ENCODE results near the gene FNBP1L. TPM values are rescaled to one million over a fixed set of nuclear protein-coding genes. Genes with fewer than 3 reads are reported as not detected.

The FNBP1L gene
- 76.1 TPM for polyA plus RNA-seq (2013, experiment 1 of 2)
- polyA plus RNA-seq (2013, experiment 2 of 2): 79.8 TPM

DNA sequence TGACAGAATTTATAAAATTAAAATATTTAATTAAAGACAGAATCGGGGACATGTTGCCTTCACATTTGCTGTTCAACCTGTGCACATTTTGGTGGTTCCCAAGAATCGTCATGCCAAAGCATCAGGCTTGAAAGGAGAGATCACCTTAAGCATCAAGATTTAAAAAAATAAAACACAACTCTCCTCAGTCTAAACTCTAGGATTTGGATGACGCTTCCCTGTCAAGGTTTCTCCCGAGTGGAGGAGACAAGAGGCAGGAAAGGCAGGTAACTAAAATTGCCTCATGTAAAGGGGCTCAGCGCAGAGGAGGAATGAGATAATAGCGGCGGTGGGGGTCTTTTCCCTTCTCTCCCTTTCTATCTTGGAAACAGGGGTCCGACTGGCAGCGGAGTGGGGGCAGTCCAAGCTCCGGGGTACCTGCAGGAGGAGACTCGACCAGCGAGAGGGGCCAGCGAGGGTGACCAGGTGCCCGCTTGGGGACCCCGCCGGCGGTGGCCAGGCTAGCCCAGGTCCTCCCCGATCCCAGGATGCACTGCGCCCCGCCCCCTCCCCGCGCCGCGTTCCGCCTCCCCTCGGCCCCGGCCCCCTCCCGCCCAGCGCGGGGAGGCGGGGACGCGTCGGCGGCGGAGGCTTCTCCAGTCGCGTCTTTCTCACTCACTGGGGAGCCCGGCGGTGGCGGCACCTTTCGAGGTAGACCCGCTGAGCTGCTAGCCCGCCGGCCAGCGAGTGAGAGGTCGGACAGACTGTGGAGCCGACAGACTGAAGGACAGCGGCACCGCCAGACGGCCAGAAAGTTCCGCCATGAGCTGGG is at the start of gene FNBP1L:
TSS of gene FNBP1L (plus strand) at position 638 of the 811 bp plus-strand sequence. CDS start at position 802, 164 bp downstream.
- Histone ChIP-seq H3K9me3 (ENCODE audit: insufficient read depth, low read depth, low read length) (no peaks in the 10 kb centered on the region), H3K36me3 (ENCODE audit: insufficient read depth, low read length) (no peaks in the 10 kb centered on the region), H3K9ac (ENCODE audit: low read depth, low read length) (peak within 1 kb of the TSS; percentile 97), H3K27ac (ENCODE audit: low read depth, low read length) (peak within 1 kb of the TSS; percentile 94), H3K4me1 (ENCODE audit: insufficient read depth, low read length) (peaks cover 29% of the 10 kb centered on the region), H3K27me3 (ENCODE audit: insufficient read depth, low read length) (no peaks in the 10 kb centered on the region), H3K4me3 (ENCODE audit: low read length) (peak within 1 kb of the TSS; percentile 96)
- 3% methylated on average over 52 of the region's 52 CpGs for WGBS

DNA sequence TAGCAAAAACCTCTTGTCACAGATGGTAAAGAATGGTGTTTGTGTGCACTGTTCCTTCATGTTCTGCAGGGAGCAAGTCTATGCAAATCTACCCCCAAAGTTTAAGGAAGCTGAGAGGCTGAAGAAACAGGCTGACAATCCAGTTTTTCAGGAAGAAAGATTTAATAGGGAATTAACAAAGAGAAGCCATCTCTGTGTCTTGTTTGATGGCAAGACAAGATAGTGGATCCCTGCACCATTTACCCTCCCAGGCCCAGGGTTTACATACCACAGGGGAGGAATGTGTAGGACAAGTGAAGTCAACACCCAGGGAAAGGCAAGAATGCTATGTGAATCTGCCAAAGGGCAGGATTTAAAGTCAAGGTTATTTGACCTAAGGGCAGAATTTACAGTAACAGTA is 48.1 kb upstream of the FNBP1L start:
- no peak overlapping the region for H3K27ac ChIP-seq (ENCODE audit: low read depth, low read length)
- H3K4me1 ChIP-seq (ENCODE audit: insufficient read depth, low read length): no peaks in the 10 kb centered on the region; the same call in 1 of the 2 replicates
- no peaks in the 10 kb centered on the region for H3K27me3 ChIP-seq (ENCODE audit: insufficient read depth, low read length)
- no peaks in the 10 kb centered on the region for H3K9me3 ChIP-seq (ENCODE audit: insufficient read depth, low read depth, low read length)
- H3K36me3 ChIP-seq (ENCODE audit: insufficient read depth, low read length): no peaks in the 10 kb centered on the region
- no peak overlapping the region for H3K9ac ChIP-seq (ENCODE audit: low read depth, low read length)
- H3K4me3 ChIP-seq (ENCODE audit: low read length): no peak overlapping the region

DNA sequence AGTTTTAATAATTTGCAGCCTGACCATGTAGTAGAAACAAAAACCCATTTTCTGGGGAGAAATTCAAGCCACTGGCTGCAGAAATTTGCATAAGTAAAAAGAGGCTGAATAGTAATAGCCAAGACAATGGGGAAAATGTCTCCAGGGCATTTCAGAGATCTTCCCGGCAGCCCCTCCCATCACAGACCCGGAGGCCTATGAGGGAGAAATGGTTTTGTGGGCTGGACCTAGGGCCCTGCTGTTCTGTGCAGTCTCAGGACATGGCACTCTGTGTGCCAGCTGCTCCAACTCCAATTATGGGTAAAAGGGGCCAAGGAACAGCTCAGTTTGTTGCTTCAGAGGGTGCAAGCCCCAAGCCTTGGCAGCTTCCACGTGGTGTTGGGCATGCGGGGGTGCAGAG is 39.7 kb upstream of the FNBP1L start:
- Histone ChIP-seq H3K27me3 (ENCODE audit: insufficient read depth, low read length) (no peaks in the 10 kb centered on the region), H3K4me1 (ENCODE audit: insufficient read depth, low read length) (peaks cover 22% of the 10 kb centered on the region), H3K9me3 (ENCODE audit: insufficient read depth, low read depth, low read length) (peaks cover 32% of the 10 kb centered on the region), H3K9ac (ENCODE audit: low read depth, low read length) (no peak overlapping the region), H3K27ac (ENCODE audit: low read depth, low read length) (no peak overlapping the region), H3K36me3 (ENCODE audit: insufficient read depth, low read length) (peaks cover 13% of the 10 kb centered on the region; the same call in 1 of the 2 replicates), H3K4me3 (ENCODE audit: low read length) (peak overlapping the region; percentile 21; the same call in 1 of the 2 replicates)
- WGBS: 97% methylated on average over 4 of the region's 4 CpGs

DNA sequence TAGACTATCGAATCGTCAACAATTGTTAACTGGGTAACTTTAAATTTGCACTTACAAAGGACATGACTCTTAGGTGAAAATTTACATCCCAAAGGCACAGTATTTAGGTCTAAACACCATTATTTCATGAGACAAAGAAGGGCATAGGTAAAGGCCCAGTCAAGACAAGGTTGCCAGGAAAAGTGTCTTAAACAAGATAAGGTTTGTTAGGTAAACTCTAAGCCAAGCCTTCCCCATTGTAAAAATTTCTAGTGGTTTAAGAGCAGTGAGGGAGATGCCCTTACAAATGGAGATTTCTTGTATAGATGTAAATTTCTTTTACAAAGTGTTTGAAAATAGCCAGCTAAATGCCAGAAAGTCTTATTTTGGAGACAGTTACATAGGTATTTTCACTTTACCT is 36.9 kb upstream of the FNBP1L start:
- WGBS: 17% methylated on average over 2 of the region's 2 CpGs
- Histone ChIP-seq H3K4me1 (ENCODE audit: insufficient read depth, low read length) (peaks cover 32% of the 10 kb centered on the region), H3K36me3 (ENCODE audit: insufficient read depth, low read length) (peaks cover 13% of the 10 kb centered on the region; the same call in 1 of the 2 replicates), H3K27ac (ENCODE audit: low read depth, low read length) (peak overlapping the region; percentile 100), H3K9ac (ENCODE audit: low read depth, low read length) (peak overlapping the region; percentile 59), H3K9me3 (ENCODE audit: insufficient read depth, low read depth, low read length) (peaks cover 32% of the 10 kb centered on the region), H3K27me3 (ENCODE audit: insufficient read depth, low read length) (no peaks in the 10 kb centered on the region), H3K4me3 (ENCODE audit: low read length) (peak overlapping the region; percentile 30)

DNA sequence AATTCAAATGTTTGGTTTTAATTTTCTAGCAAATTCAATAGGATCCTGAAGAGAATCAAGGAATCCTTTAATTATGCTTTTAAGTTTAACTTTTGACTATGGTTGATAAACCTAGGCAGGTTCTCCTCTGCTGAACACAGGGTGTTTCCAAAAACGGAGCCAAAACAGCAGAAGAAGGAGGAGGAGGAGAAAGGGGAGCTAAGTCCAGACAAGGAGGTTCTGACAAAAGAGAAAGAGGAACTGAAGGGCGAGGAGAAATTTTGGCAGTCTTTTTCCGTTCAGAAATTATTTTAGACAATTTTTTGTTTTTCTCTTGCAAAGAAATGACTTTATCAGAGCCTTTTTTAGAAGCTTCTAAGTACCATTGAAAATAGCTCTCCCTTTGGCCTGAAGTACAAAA is 33.2 kb upstream of the FNBP1L start:
- WGBS: 87% methylated on average over 3 of the region's 3 CpGs
- Histone ChIP-seq H3K36me3 (ENCODE audit: insufficient read depth, low read length) (no peaks in the 10 kb centered on the region), H3K4me1 (ENCODE audit: insufficient read depth, low read length) (peaks cover 32% of the 10 kb centered on the region), H3K27me3 (ENCODE audit: insufficient read depth, low read length) (no peaks in the 10 kb centered on the region), H3K9ac (ENCODE audit: low read depth, low read length) (no peak overlapping the region), H3K4me3 (ENCODE audit: low read length) (no peak overlapping the region), H3K9me3 (ENCODE audit: insufficient read depth, low read depth, low read length) (peaks cover 8% of the 10 kb centered on the region), H3K27ac (ENCODE audit: low read depth, low read length) (no peak overlapping the region)

DNA sequence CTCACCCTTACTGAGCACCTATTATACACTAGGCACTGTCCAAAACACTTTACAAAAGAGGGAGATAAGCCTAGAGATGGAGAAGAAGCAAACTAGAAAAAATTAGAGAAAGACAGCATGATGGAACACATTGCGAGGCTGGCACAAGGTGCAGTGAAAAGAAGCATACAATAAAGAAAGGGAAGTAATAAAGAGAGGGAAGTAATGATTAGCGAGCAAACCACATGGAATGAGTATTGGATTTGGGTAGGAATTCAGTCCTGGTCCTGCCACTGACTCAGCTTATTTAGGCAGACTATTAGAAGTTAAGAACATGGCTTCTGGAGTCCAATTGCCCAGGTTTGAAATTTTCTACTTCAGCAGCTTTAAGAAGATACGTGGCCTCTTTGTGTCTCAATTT is 32.6 kb upstream of the FNBP1L start:
- H3K27me3 ChIP-seq (ENCODE audit: insufficient read depth, low read length): no peaks in the 10 kb centered on the region
- no peak overlapping the region for H3K4me3 ChIP-seq (ENCODE audit: low read length)
- H3K9ac ChIP-seq (ENCODE audit: low read depth, low read length): no peak overlapping the region
- H3K36me3 ChIP-seq (ENCODE audit: insufficient read depth, low read length): no peaks in the 10 kb centered on the region
- H3K4me1 ChIP-seq (ENCODE audit: insufficient read depth, low read length): peaks cover 32% of the 10 kb centered on the region
- 88% methylated on average over 3 of the region's 3 CpGs for WGBS
- H3K9me3 ChIP-seq (ENCODE audit: insufficient read depth, low read depth, low read length): peaks cover 3% of the 10 kb centered on the region; the same call in 1 of the 2 replicates
- H3K27ac ChIP-seq (ENCODE audit: low read depth, low read length): no peak overlapping the region

DNA sequence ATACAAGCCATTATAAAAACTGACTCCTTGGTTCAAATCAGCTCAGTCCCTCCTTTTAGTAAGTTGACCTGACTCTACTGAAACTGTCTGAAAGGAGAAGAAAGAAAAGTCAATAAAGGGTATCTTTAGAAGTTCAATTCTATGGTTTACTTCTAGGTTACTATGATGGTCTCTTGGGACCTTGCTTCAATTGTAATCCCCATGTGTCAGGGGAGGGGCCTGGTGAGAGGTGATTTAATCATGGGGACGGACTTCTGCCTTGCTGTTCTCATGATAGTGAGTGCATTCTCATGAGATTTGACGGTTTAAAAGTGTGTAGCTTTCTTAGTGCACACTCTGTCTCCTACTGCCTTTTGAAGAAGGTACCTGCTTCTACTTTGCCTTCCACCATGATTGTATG is 31.7 kb upstream of the FNBP1L start:
- H3K36me3 ChIP-seq (ENCODE audit: insufficient read depth, low read length): no peaks in the 10 kb centered on the region
- H3K4me3 ChIP-seq (ENCODE audit: low read length): no peak overlapping the region
- H3K27ac ChIP-seq (ENCODE audit: low read depth, low read length): no peak overlapping the region
- 83% methylated on average over 2 of the region's 2 CpGs for WGBS
- peaks cover 26% of the 10 kb centered on the region for H3K4me1 ChIP-seq (ENCODE audit: insufficient read depth, low read length)
- no peak overlapping the region for H3K9ac ChIP-seq (ENCODE audit: low read depth, low read length)
- no peaks in the 10 kb centered on the region for H3K9me3 ChIP-seq (ENCODE audit: insufficient read depth, low read depth, low read length)
- no peaks in the 10 kb centered on the region for H3K27me3 ChIP-seq (ENCODE audit: insufficient read depth, low read length)

DNA sequence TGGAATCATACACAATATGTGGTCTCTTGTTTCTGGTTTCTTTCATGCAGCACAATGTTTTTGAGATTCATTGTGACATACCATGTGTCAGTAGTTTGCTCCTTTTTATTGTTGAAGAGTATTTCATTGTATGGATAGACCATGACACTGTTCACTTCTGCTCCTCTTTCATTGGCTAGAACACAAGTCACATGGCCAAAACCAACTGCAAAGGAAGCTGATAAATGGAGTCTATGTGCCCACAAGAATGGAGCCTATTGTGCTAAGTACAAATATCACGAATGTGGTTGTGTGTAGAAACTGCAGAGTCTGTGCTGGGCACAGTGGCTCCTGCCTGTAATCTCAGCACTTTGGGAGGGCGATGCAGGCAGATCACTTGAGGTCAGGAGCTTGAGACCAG is 28.6 kb upstream of the FNBP1L start:
- WGBS: 92% methylated on average over 2 of the region's 2 CpGs

DNA sequence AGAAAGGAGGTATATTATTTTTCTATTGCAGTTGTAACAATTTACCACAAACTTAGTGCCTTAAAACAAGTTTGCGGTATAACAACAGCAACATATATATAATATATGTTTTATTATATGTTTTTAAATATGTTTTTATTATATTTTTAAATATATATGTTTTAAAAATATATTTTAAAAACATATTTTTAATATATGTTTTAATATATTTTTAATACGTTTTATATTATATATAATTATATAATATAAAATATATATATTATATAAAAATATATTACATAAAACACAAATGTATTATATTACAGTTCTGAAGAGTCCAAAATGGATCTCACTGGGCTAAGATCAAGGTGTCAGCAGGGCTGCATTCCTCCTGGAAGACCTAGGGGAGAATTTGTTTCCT is 27.5 kb upstream of the FNBP1L start:
- Histone ChIP-seq H3K9me3 (ENCODE audit: insufficient read depth, low read depth, low read length) (0 out of 2 replicates have a peak, but pooled peaks cover 3% of the 10 kb centered on the region), H3K4me3 (ENCODE audit: low read length) (no peak overlapping the region), H3K27me3 (ENCODE audit: insufficient read depth, low read length) (no peaks in the 10 kb centered on the region), H3K9ac (ENCODE audit: low read depth, low read length) (no peak overlapping the region), H3K36me3 (ENCODE audit: insufficient read depth, low read length) (no peaks in the 10 kb centered on the region), H3K27ac (ENCODE audit: low read depth, low read length) (no peak overlapping the region), H3K4me1 (ENCODE audit: insufficient read depth, low read length) (peaks cover 3% of the 10 kb centered on the region; the same call in 1 of the 2 replicates)
- WGBS: no CpG with 5 or more reads among the region's 2 CpGs

More for the DNA sequence above, 28.6 kb upstream of the FNBP1L start:
- Histone ChIP-seq H3K27me3 (ENCODE audit: insufficient read depth, low read length) (no peaks in the 10 kb centered on the region), H3K27ac (ENCODE audit: low read depth, low read length) (no peak overlapping the region), H3K4me1 (ENCODE audit: insufficient read depth, low read length) (peaks cover 5% of the 10 kb centered on the region; the same call in 1 of the 2 replicates), H3K9ac (ENCODE audit: low read depth, low read length) (no peak overlapping the region), H3K4me3 (ENCODE audit: low read length) (no peak overlapping the region), H3K9me3 (ENCODE audit: insufficient read depth, low read depth, low read length) (no peaks in the 10 kb centered on the region), H3K36me3 (ENCODE audit: insufficient read depth, low read length) (no peaks in the 10 kb centered on the region)

DNA sequence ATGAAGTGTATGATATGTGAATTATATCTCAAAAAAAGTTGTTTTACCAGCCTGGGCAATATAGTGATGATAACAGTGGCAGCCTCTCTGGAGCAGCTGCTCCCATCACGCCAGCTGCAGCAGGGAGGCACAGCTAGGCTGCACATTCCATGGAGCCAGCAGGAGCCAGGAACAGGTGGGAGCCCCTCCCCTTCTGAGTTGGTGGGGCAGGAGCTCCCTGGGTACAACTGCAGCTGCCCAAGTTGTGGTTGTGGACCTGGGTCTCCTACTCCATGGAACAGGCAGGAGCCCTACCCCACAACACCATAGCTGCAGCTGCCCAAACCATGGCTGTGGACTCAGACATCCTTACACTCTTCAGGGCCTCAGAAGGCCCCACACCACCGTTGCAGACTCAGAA is 21.7 kb upstream of the FNBP1L start:
- no peak overlapping the region for H3K9ac ChIP-seq (ENCODE audit: low read depth, low read length)
- no peaks in the 10 kb centered on the region for H3K27me3 ChIP-seq (ENCODE audit: insufficient read depth, low read length)
- no peak overlapping the region for H3K27ac ChIP-seq (ENCODE audit: low read depth, low read length)
- no peaks in the 10 kb centered on the region for H3K4me1 ChIP-seq (ENCODE audit: insufficient read depth, low read length)
- H3K9me3 ChIP-seq (ENCODE audit: insufficient read depth, low read depth, low read length): peaks cover 17% of the 10 kb centered on the region
- no peak overlapping the region for H3K4me3 ChIP-seq (ENCODE audit: low read length)
- 90% methylated on average over 2 of the region's 2 CpGs for WGBS
- no peaks in the 10 kb centered on the region for H3K36me3 ChIP-seq (ENCODE audit: insufficient read depth, low read length)

DNA sequence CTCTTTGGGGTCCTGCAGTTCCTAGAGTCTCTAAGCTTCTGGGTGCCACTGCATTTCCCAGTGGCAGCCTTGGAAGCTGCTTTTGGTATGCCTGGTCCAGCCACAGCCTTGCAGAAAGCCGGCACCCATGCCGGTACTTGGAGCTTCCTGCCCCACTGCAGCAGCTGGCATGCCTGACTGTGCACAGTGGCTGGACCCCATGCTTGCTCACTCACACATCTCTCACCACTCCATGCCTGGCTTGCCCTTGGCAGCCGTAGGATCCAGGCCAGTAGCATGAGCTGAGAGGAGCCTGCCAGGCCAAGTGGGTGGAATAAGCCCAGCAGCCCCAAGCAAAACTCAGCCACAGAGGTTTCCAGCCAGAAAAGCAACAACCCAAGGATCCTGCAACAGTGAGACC is 20.3 kb upstream of the FNBP1L start:
- H3K36me3 ChIP-seq (ENCODE audit: insufficient read depth, low read length): no peaks in the 10 kb centered on the region
- 93% methylated on average over 3 of the region's 3 CpGs for WGBS
- H3K4me1 ChIP-seq (ENCODE audit: insufficient read depth, low read length): no peaks in the 10 kb centered on the region

More for the DNA sequence above, 20.3 kb upstream of the FNBP1L start:
- no peak overlapping the region for H3K9ac ChIP-seq (ENCODE audit: low read depth, low read length)
- H3K27ac ChIP-seq (ENCODE audit: low read depth, low read length): no peak overlapping the region
- no peak overlapping the region for H3K4me3 ChIP-seq (ENCODE audit: low read length)
- H3K9me3 ChIP-seq (ENCODE audit: insufficient read depth, low read depth, low read length): peaks cover 19% of the 10 kb centered on the region
- no peaks in the 10 kb centered on the region for H3K27me3 ChIP-seq (ENCODE audit: insufficient read depth, low read length)
